Body of pancreas (tissue), 4 donors: ENCODE results near the gene TAGLN2. TPM values are rescaled to one million over a fixed set of nuclear protein-coding genes. Genes with fewer than 3 reads are reported as not detected.

Experiments
- ATAC-seq: fragments of 150-250 bp; one replicate; pipeline ENCODE4 v1.9.1; 2016
- DNase-seq, 4 donors: peaks; one replicate each; pipeline ENCODE4 v3.0.0-alpha.2; 2019
- H3K27ac ChIP-seq, 4 donors: fragments of 200-600 bp; sonication (generic); 1 replicate in 3 of 4; 2 replicates in 1 of 4; pipeline versions ENCODE4 v1.5.1 to v1.6.1; 2016 to 2019; ENCODE audit warnings: mild to moderate bottlenecking in 1 of 4, mixed read lengths in 1 of 4, moderate library complexity in 1 of 4
- H3K27me3 ChIP-seq, 2 donors: fragments of 200-600 bp; sonication (generic); one replicate each; pipeline ENCODE4 v1.6.0; 2016; ENCODE audit warnings: mild to moderate bottlenecking in 1 of 2
- H3K36me3 ChIP-seq, 2 donors: fragments of 200-600 bp; sonication (generic); replicated peaks in 1 of 2; 2 replicates each; pipeline ENCODE4 v1.5.1; 2016; ENCODE audit warnings: low read depth in 2 of 2; ENCODE audit not compliant: insufficient read depth in 1 of 2
- H3K4me1 ChIP-seq: fragments of 200-600 bp; sonication (generic); one replicate; pipeline ENCODE4 v1.6.0; 2016
- H3K4me3 ChIP-seq, 2 donors: fragments of 200-600 bp; sonication (generic); 1 replicate in 1 of 2; 2 replicates in 1 of 2; pipeline ENCODE4 v1.5.1; 2016 to 2019
- H3K9me3 ChIP-seq, 3 donors: fragments of 200-600 bp; sonication (generic); 1 replicate in 2 of 3; 2 replicates in 1 of 3; pipeline ENCODE4 v1.5.1; 2016
- POLR2A ChIP-seq, 3 donors: fragments of 450-650 bp; IDR thresholded peaks; one replicate each; pipeline ENCODE4 v1.6.1; 2016; ENCODE audit warnings: antibody characterized with exemption in 3 of 3, mild to moderate bottlenecking in 2 of 3
- WGBS, 2 donors: methylation state at CpG; one replicate each; pipeline ENCODE4 v1.1.5; 2017; 5-methylcytosine and 5-hydroxymethylcytosine counted together
- intact Hi-C: fragments of 100-400 bp; cut with DNase I; formaldehyde crosslinking; loops from one replicate; pipeline ENCODE4 v1.15.1; 2023
- total RNA-seq, 2 donors: library from RNA; depleted of rRNA; stranded (reverse); fragments of >200 nt; gene quantifications; one replicate each; pipeline ENCODE4 v1.1.0, GENCODE V29; 2016
- TF ChIP-seq, protein P1 (sequence below), 7 experiments: fragments of 450-650 bp in 4 of 7; fragments of 200-600 bp in 3 of 7; sonication (generic) in 3 of 7; IDR thresholded peaks; one replicate each; pipeline ENCODE4 v1.5.1; 2016 to 2019; ENCODE audit warnings: antibody characterized with exemption in 7 of 7

TAGLN2 gene
- total RNA-seq, 2 donors from 2014 or later: 63.0 to 118 TPM

DNA sequence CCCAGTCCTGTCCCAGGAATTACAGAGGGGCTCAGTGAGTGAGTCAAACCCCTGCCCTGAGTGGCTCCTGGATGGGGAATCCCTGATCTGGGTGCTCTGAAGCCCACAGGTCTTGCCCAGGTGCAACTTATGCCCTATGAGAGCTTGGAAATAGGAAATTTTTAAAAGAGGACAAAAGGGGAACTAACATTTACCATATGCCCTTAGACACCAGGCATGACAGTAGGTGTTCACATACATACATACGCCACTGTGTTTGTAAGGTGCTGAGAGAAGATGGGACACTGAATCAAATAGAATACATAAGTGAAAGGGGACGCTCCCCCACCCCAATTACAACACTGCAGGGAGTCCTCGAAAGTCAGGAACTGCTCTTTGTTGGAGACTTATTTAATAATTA lies 26.8 kb downstream of the TAGLN2 start:
- no peaks in the 10 kb centered on the region for H3K9me3 ChIP-seq
- H3K27ac ChIP-seq: no peak overlapping the region
- intact Hi-C loops: no loop called here
- H3K36me3 ChIP-seq: no peaks in the 10 kb centered on the region
- WGBS, 2 donors: 71 to 83% methylated on average over 3 of the region's 3 CpGs
- no peak overlapping the region for H3K4me3 ChIP-seq
- ATAC-seq (no peak), DNase-seq (no peak)
- no peaks in the 10 kb centered on the region for H3K27me3 ChIP-seq
- H3K4me1 ChIP-seq: peaks cover 19% of the 10 kb centered on the region
- TF ChIP-seq, protein P1, sequence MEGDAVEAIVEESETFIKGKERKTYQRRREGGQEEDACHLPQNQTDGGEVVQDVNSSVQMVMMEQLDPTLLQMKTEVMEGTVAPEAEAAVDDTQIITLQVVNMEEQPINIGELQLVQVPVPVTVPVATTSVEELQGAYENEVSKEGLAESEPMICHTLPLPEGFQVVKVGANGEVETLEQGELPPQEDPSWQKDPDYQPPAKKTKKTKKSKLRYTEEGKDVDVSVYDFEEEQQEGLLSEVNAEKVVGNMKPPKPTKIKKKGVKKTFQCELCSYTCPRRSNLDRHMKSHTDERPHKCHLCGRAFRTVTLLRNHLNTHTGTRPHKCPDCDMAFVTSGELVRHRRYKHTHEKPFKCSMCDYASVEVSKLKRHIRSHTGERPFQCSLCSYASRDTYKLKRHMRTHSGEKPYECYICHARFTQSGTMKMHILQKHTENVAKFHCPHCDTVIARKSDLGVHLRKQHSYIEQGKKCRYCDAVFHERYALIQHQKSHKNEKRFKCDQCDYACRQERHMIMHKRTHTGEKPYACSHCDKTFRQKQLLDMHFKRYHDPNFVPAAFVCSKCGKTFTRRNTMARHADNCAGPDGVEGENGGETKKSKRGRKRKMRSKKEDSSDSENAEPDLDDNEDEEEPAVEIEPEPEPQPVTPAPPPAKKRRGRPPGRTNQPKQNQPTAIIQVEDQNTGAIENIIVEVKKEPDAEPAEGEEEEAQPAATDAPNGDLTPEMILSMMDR (IDR thresholded peaks at IDR 0.05): no peak
- no peak for TF ChIP-seq POLR2A (IDR thresholded peaks at IDR 0.05)

DNA sequence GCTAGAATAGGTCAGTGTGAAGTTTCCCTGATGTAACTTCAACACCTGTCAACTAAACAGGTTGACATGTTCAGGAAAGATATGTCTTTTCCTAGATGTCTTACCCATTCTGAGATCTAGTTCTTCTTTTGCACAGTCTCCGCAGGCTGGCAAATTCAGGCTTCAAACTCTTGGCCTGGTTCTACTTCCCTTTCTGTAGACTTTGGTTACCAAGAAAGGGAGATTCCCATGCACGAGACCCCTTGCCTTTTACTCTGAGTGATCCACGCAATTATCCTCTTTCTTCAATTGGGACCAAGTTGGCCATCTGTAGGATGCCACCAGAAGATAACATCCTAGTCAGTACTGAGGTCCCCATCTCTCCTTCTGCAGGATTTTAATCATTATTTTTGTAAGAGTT lies 27.3 kb downstream of the TAGLN2 start:
- no peak for TF ChIP-seq POLR2A (IDR thresholded peaks at IDR 0.05)
- TF ChIP-seq, protein P1 (IDR thresholded peaks at IDR 0.05): no peak
- ATAC-seq (no peak), DNase-seq (no peak)
- 75 to 81% methylated on average over 3 of the region's 3 CpGs for WGBS, 2 donors
- H3K9me3 ChIP-seq: no peaks in the 10 kb centered on the region
- no peak overlapping the region for H3K4me3 ChIP-seq
- intact Hi-C loops: no loop called here
- H3K36me3 ChIP-seq: no peaks in the 10 kb centered on the region
- H3K4me1 ChIP-seq: peaks cover 19% of the 10 kb centered on the region
- no peaks in the 10 kb centered on the region for H3K27me3 ChIP-seq
- H3K27ac ChIP-seq: no peak overlapping the region

DNA sequence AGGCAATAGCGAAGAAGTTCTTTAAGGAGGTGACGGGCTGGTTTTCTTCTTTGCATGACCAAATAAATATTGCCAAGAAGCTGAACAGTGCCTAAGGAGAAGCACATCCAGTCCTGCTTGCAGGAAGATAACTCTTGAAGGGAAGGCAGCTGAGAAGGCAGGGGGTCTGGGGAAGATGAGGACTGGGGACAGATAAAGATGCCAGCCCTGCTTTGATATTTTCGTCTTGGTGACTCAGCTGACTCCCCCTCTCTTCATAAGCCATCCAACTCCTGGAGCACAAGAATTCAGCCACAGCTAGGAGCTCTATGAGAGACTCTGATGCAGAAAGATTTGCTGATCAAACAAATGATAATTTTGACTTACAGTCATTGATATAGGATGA lies 28.8 kb downstream of the TAGLN2 start:
- Histone ChIP-seq H3K4me3 (no peak overlapping the region), H3K27ac (no peak overlapping the region), H3K36me3 (no peaks in the 10 kb centered on the region), H3K4me1 (peaks cover 19% of the 10 kb centered on the region), H3K27me3 (no peaks in the 10 kb centered on the region), H3K9me3 (no peaks in the 10 kb centered on the region)
- intact Hi-C loops: no loop called here
- 82 to 83% methylated on average over 3 of the region's 3 CpGs for WGBS, 2 donors
- no peak for ATAC-seq
- no peak for DNase-seq
- TF ChIP-seq POLR2A (IDR thresholded peaks at IDR 0.05): no peak
- TF ChIP-seq, protein P1 (IDR thresholded peaks at IDR 0.05): no peak

DNA sequence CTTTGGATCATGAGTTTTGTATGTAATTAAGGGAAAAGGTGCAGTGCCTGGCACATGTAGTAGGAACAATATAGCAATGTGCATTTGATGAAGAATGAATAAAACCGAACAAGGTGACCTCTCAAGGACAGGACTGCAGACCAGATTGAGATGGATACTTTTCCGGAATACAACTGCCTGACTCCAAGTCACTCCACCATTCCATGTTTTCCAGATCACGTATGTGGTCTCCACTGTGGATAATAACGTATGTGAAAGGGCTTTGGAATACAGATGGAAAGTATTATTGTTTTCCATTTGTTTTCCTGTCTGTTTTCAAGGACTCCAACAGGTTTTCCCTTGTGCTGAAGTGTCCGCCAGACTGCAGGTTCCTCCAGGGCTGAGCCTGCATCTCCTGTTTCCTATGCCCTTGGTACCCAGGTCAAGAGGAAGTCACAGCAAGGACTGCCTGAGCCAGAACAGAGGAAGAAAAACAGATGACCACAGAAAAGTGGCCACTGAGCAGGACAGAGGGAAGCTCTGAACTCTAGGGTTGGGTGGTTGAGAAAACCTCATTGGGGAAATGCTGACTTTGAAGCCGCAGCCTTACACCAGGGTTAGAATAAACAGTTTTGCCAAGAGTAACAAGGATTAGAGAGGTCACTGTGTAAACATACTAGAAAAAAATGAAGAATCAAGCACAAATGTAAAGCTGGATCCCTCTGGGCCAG lies 29.3 kb downstream of the TAGLN2 start:
- intact Hi-C loops: no loop called here
- no peak for ATAC-seq
- H3K36me3 ChIP-seq: no peaks in the 10 kb centered on the region
- H3K4me3 ChIP-seq: no peak overlapping the region
- no peaks in the 10 kb centered on the region for H3K9me3 ChIP-seq
- TF ChIP-seq POLR2A (IDR thresholded peaks at IDR 0.05): no peak
- TF ChIP-seq, protein P1 (IDR thresholded peaks at IDR 0.05): no peak
- DNase-seq: peak in 1 of 4 donors; percentile 36
- H3K27me3 ChIP-seq: no peaks in the 10 kb centered on the region
- peaks cover 15% of the 10 kb centered on the region for H3K4me1 ChIP-seq
- H3K27ac ChIP-seq: no peak overlapping the region
- 62 to 69% methylated on average over 6 of the region's 6 CpGs for WGBS, 2 donors

DNA sequence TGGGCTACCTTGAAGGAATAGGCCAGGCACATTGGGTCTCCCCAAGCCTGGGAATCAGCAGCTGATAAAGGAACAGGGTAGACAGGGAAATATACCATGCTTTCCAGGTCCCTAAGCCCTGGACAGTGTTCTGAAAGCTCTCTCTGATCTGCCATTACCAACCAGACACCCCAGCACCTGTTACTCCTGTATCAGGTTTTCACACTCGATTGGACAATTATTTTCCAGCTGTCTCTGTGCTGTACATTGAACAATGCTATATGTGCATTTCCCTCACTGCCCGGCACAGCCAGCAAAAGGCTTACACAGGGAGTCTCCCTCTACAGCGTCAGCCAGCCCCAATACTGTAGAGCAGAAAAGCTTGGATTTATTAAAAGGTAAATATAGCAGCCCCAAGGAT lies 30.0 kb downstream of the TAGLN2 start:
- Histone ChIP-seq H3K27me3 (no peaks in the 10 kb centered on the region), H3K36me3 (no peaks in the 10 kb centered on the region), H3K4me3 (no peak overlapping the region), H3K9me3 (no peaks in the 10 kb centered on the region), H3K27ac (no peak overlapping the region), H3K4me1 (peaks cover 8% of the 10 kb centered on the region)
- ATAC-seq (no peak), DNase-seq (no peak)
- WGBS, 2 donors: 69 to 71% methylated on average over 2 to 3 of the region's 3 CpGs
- intact Hi-C loops: no loop called here
- TF ChIP-seq, protein P1 (IDR thresholded peaks at IDR 0.05): no peak
- no peak for TF ChIP-seq POLR2A (IDR thresholded peaks at IDR 0.05)
